Activated CD8-positive, alpha-beta memory T cell treated with anti-CD3 and anti-CD28 coated beads for 1 hour (primary cell): ENCODE measurements around the gene SH2D2A.
A peak's percentile ranks its signal among the peaks of the same experiment; 100 is the strongest.

Experiments
- DNase-seq, 2 donors: peaks; one replicate each; pipeline ENCODE4 v3.0.0-alpha.2; 2020; ENCODE audit warnings: low read depth in 1 of 2; ENCODE audit errors: extremely low read depth in 1 of 2

The SH2D2A gene

DNA sequence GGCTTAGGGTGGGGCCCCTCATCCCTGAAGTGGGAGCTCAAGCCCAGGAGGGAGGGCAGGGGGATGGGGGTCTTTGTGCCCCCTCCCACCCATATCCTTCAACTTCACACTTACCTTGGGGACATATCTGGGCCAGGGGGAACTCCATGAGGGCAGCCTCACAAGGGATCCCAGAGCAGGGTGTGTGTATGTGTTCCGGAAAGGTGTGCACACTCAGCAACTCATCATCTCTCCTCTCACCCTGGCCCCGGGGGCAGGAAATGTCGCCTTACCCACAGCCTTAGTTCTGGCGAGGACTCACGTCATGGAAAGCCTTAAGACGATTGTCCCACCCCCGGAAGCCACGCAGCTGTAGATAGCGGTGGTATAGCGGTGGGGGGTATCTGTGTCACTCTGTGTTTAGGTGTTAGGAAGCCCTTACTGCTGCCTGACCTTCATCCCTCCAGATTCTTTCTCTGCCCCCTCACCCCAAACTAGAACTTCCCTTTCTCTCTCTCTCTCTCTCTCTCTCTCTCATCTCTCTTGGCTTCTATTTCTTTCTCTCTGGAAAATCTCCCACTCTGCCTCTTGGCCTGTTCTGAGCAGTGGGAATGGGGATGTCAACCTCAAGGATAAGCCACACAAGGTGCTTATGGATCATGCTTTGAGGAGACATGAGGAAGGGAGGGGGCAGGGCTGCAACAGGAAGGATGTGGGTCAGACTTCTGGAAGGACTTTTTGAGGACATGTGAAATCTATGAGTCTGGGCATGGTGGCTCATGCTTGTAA lies at the start of gene SH2D2A:
SH2D2A (minus strand) TSS at position 288 of the 768 bp plus-strand sequence; CDS start at position 148, 140 bp downstream.
- peak; percentile 88 to 95 for DNase-seq

DNA sequence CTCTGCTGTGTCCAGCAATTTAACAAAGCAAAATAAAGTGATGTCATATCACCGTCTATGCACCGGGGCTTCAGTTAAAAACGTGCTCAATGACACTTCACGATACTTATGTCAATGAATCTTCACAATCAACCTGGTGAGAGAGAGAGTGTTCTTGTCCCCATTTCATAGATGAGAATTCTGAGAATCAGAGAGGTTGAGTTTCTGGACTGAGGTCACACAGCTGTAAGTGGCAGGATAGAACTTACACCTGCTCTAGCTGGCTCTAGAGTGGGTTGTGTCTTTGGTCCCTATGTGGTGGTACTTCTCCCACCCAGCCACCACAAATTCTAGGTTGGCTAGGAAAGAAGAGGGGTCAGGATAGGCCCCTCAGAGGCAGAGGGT lies 49.2 kb upstream of the SH2D2A start:
- no peak for DNase-seq

DNA sequence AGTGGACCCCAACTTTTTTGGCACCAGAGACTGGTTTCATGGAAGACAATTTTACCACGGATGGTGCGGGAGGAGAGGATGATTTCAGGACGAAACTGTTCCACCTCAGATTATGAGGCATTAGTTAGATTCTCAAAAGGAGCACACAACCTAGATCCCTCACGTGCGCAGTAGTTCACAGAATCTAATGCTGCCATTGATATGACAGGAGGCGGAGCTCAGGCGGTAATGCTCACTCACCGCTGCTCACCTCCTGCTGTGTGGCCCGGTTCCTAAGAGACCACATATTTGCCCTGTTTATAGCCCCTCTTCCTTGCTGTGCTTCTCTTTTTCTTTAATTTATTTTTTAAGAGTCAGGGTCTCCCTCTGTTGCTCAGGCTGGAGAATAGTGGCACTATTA lies 48.6 kb upstream of the SH2D2A start:
- no peak for DNase-seq

DNA sequence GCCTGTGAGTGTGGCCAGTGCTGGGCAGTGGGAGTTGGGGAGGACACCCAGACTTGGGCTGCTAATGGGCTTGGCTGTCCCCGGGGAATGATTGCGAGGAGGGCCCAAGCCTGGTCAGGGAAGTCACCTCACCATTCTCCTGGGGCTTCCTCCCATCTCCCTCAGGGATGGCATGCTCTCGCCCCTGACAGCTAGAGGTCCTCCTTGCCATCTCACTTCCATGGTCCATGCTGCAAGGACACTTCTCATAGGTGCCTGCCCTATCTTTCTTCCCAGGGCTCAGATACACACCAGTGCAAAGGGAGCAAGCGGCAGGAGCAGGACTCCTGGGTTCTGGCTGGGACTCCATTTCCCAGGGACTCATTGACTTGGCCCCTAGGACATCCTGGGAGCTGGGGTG lies 48.1 kb upstream of the SH2D2A start:
- DNase-seq: no peak

DNA sequence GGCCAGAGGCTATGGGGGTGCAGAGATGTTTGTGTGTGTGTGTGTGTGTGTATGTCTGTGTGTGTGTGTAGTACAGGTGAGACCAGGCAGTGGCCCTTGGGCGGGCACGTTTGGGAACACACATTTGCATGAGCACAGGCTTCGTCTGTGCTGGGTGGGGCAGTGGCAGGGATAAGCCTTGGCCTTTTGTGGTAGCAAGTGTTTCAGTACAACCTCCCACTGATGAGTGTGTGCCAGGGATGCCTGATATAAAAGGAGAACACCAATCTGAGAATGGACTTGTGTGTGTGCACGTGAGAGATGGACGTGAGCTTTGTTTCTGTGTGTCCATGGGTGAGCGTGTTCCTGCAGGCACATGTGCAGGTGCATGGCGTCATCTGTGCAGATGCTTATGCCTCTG lies 47.0 kb upstream of the SH2D2A start:
- no peak for DNase-seq

DNA sequence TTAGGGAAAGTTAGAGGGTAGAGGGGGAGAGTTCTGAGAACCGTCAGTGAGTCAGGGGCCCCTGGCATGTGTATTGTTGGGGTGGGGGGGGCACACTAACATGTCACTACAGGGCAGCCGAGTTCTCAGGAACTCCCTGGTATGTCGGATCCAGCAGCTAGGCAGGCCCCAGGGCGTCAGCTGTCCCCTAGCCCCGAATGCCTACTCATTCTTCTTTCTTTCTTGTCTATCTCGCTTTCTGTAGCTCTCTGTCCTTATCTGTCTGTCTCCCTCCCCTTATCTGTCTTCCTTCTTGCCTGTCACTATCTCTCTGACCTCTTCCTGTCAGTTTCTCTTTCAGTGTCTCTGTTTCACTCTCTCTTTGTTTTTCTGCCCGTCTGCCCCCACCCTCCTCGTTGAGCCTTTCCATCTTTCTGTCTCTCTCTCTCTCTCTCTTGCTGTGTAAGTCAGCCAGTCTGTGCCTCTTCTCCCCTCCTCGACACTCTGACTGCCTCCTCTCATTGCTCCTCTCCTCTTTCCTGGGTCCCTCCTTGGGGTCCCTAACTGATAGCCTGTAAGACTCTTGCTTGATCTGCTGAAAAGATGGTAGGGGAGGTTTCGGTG lies 46.5 kb upstream of the SH2D2A start:
- no peak for DNase-seq

DNA sequence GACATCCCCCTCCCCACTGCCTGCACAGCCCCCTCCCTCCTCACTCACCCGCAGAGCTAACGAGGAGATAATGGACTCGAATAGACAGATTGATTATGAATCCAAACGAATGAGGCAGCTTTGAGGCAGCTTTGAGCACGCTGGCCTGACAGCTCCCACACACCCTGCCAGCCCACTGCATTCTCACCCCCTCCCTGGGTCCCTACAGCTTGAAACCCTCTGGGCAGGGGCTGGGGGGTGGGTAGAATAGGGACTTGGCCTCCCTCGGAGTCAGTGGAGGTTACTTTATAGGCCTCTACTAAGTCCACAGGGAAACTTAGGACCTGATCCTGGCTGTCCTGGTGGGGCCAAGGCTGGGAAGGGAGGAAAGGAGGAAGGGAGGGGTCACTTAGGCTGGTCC lies 45.9 kb upstream of the SH2D2A start:
- DNase-seq: no peak

DNA sequence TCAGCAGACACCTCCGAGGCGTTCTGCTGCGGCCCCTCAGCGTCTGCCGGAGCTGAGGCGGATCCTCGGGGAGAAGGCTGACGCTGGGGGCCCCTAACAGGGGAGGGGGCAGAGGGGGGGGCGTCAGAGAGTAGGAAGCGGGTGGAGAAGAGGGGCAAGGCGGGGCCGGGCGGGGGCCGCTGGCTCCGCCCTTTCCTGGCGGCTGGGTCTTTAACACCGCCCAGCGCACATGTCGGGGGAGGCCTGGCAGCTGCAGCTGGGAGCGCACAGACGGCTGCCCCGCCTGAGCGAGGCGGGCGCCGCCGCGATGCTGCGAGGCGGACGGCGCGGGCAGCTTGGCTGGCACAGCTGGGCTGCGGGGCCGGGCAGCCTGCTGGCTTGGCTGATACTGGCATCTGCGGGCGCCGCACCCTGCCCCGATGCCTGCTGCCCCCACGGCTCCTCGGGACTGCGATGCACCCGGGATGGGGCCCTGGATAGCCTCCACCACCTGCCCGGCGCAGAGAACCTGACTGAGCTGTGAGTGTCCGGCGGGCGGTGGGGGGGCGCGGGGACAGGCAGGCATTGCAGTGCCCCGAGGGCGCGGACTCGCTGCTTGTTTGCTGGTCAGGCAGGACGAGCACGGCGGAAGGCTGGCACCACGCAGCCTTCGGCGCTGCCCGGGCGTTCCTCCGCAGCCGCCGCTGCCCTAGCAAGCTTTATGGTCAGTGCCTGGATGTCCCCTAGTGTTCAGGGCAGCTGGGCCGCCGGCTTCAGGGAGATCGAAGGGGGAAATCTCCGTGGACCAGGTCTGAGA lies 44.2 kb upstream of the SH2D2A start, which contains the start of gene NTRK1:
NTRK1 (plus strand) TSS at position 238 of the 796 bp plus-strand sequence; CDS start at position 308, 70 bp downstream.
- peak in 1 of 2 donors; percentile 44 for DNase-seq

DNA sequence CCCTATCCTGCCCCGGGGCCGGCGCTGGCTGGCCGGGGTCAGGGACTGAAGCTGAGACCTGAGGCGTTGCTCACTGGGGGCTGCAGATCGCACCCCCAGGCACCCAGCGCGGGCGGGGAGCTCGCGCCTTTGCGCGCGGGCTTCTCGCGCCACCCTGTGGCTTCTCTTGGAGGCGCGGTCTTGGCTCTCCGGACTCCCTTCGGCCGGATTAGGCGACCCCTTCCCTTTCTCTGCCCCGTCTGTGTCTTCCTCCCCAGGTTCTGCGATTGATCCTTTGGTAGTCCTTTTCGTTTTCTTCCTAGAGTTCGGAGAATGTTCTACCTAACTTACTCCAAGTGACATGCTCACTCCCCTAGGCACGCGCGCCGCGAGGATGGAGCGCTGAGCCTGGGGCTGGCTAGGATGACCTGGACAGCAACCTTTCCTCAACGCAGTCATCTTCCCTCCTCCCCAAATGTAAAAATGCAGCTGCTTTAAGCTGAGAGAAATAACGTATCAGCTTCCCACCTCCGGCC lies 43.5 kb upstream of the SH2D2A start:
- DNase-seq: peak in 1 of 2 donors; percentile 41

DNA sequence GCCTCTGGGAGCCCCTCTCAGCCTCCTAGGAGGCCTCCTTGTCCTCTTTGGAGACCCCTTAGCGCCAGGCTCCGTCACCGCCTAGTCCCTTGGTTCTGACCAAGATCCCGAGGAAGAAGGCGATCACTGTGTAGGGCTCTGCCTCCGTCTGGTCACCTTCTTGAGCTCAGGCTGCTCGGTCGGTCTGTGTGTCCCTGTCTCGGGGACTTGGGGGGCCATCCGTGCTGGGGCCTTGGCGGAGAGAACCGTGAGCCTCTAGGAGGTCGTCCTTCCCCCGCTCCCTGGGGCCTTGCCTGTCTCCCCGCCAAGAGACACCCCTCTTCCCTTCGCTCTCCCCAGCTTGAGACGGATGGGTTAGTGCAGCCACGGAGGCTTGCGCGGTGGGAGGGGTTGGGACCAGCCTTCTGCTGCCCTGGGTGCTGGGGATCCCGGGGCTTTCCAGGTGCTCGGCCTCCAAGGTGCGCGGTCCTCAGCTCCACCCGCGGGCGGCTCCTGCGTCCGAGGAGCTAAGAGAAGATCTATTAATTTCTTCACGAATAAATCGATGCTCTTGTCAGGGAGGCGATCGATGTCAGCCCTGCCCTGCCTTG lies 43.0 kb upstream of the SH2D2A start:
- DNase-seq: no peak

DNA sequence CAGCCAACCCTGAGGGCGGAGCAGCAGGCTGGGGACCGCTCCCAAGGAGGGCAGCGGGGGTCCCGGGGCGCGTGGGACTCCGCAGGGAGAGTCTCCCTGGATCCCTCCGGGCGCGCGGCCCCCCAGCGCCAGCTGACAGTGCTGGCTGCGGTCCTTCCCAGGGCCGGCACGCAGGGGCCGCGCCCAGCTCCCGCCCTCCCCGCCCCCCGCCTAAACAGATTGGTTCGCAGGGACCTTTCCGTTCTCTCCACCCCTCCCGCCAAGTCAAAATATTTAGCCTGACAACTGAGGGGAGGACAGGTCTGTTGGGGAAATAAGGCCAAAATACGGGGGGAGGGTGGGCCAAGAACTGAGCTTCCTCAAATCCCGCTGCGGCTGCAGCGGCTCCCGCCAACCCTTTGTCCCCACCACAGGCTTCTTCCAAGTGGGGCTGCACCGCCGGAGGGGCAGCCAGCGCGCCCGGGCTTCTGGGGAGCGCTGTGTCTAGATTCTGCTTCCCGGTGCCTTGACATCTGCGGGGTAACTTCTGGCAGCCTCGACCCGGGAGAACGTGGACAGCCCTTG lies 42.4 kb upstream of the SH2D2A start, which contains the start of gene INSRR:
INSRR (minus strand) TSS at position 159 of the 564 bp plus-strand sequence. CDS start 496 bp downstream, outside the sequence.
- DNase-seq: no peak

DNA sequence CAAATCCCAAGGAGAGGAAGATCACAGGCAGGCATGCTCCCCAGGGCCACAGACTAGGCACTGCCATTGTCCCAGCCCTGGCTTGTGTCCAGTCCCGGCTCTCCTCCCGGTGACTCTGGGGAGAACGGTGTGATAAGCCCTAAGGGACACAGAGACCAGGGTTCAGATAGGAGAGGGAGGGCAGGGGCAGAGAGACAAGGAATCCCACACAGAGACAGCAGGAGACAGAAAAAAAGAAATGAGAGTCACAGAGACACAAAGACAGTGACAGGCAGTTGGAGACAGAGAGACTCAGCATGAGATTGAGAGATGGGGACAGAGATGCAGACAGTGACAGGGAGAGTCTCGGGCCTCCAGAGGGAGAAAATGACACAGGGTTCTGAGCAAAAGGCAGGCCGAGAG lies 41.9 kb upstream of the SH2D2A start:
- DNase-seq: no peak

DNA sequence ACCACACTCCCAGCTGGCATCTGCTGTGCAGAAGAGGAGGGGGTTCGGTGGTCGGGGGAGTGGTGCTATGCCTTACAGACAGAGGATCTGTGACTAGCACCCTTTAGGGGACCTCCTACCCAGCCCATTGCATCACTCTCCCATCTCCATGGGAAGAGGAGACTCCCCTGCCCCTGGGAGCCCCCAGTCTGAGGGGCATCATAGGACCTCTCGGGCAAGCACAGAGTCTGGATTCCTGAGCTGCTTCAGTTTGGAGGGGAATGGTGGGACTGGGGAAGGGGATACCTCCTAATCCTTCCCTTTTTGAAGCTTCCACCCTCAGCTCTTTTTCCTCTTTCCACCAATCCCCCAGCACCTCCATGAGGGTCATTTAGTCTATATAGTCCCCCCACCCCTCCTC lies 40.9 kb upstream of the SH2D2A start:
- no peak for DNase-seq

DNA sequence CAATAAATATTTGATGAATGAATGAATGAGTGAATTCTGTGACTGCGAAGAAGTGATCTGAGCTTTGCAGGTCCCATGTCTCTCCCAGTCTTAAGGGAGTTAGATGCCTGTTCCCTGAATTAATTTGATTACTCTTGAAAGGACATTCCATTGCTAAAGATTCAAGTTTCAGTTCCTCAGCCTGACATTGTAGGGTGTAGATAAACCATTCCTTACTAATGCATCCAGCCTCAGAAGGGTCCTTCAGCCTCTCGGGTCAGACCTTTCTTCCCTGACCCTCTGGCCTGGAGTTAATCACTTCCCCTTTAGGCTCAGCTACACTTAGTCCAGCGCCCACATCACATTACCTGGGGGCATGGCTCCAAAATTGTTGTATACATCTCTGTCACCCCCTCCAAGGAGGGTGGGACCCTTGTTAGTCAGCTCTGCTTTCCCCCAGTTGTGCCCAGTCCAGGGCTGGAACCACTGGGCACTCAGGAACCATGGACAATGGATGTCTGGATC lies 39.7 kb upstream of the SH2D2A start:
- DNase-seq: no peak

DNA sequence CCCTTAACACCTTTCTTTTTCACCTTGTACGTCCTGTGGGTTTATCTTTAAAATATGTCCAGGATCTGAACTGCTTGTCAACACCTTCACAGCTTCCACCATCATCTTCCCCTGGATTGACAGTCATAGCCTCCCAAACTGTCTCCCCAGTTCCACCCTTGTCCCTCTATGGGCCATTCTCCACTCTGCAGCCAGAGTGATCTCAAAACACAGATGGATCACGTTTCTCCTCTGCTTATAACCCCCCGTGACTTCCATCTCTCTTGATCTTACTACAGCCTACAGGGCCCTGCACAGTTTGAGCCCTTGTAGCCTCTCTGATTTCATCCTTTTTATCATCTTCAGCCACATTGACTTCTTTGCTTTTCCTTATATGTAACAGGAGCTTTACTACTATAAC lies 38.0 kb upstream of the SH2D2A start:
- DNase-seq: no peak

DNA sequence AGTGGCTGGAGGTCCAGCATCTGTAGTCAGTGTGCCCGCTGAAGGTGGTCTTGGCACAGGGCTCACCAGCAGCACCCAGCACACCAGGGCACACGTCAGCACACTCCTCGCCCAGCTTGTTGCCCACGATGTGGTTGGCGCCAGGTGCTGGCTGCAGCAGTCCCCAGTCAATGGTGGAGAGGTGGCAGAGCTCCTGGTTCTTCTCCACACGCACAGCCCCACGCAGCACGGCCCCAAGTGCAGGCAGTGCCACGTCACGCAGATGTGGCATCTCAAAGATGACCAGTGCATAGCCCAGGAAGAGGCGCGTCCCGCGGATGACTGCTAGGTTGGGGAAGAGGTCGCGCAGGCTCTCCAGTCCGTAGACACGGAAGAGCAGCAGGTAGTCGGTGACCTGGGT lies 37.1 kb upstream of the SH2D2A start:
- DNase-seq: no peak

DNA sequence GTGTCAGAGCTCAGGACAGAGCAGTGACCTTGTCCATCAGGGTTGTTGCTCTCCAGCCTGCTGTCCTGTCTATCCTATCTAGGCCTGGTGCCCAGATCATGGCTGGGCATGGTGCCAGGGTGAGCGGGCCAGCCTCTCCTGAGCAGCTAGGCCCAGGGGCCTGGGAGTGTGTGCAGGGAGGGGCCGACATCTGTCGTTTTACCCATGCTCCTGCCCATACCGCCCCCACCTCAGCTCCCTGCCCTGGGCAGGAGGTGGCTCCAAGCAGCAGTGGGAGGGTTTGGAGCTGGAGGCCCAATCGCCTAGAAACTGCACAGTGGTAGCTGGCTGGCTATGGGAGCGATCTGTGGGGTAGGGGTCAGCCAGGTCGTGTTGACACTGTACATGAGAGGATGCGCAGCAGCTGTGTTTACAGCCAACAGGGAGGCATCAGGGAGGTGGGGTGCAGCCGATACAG lies 35.8 kb upstream of the SH2D2A start:
- no peak for DNase-seq

DNA sequence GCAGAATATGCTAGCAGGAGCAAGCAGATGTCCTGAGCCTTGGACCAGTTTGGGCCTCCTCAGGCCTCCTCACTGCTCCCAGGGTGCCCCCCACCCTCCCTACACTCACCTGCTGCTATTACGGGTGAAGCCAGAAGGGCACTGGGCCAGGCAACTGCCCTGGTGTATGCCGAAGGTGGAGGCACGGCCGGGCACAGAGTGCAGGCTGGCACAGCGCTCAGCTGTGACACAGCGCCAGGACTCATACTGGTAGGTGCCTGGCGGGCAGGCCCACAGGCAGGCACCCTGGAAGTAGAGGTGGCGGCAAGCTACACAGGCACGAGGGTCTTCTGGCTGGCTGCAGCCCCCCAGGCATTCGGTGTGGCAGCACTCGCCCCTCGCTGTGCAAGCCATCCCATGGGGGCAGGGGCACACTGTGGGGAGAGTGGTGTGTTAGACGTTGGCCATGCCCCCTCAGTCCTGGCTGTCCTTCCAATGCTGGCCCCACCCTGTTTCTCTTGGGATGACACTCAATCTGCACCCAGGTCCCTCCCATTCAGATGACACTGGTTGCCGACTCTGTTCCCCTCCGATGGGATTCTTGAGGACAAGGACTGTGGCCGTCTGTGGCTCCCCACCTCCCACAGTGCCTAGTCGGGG lies 35.2 kb upstream of the SH2D2A start:
- no peak for DNase-seq

DNA sequence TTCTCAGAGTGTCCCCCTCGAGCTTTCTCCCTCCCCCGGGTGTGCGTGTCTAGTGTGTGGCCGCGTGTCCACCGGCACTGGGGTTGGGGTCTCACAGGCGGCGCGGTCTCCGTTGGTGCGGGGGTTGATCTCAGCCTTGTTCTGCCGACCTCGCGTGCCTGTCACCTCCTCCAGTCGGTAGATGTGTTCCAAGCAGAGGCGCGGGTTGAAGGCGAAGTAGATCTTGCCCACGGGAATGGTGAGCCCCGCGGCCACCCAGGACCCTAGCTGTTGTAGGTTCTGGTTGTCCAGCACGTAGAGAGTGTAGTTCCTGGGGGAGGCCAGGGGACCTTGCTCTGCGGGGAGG lies 32.5 kb upstream of the SH2D2A start:
- no peak for DNase-seq
